Myocyte (in vitro differentiated cells): ENCODE results near the gene PERP. TPM values are rescaled to one million over a fixed set of nuclear protein-coding genes. Genes with fewer than 3 reads are reported as not detected.
"Not testable (repeated sequence)": the region's sequence is repeated elsewhere in the genome, so short reads cannot be mapped to it uniquely, and the experiment has no call there.

Experiments
- DNase-seq: peaks from one replicate; pipeline ENCODE4 v3.0.0-alpha.2; 2012; ENCODE audit warnings: low read depth
- polyA plus RNA-seq: library from polyadenylated mRNA; unstranded; fragments of >200 nt; gene quantifications from one replicate; pipeline ENCODE4 v1.2.1, GENCODE V29; 2012; ENCODE audit warnings: missing spikeins
- total RNA-seq: library from RNA; depleted of rRNA; stranded (reverse); fragments of >200 nt; gene quantifications from 2 replicates; pipeline ENCODE4 v1.2.3, GENCODE V29; 2014

Gene PERP
- total RNA-seq = 0.42 and 0.70 TPM in 2 replicates
- 0.62 TPM for polyA plus RNA-seq

- peak; percentile 49 for DNase-seq
Observed at GRCh38 chr6:138107078-138107751, at the start of gene PERP. PERP (minus strand) TSS chr6:138107419; CDS start chr6:138107340, 79 bp downstream.

- no peak for DNase-seq
Observed at GRCh38 chr6:138155443-138155842, 48.2 kb upstream of the PERP start.

GRCh38 chr6:138146544-138146943 lies 39.3 kb upstream of the PERP start:
- DNase-seq = no peak

- no peak for DNase-seq
Observed at GRCh38 chr6:138145402-138145801, 38.2 kb upstream of the PERP start.

GRCh38 chr6:138142806-138143205 lies 35.6 kb upstream of the PERP start:
- DNase-seq = no peak

- no peak for DNase-seq
Observed at GRCh38 chr6:138129190-138129589, 22.0 kb upstream of the PERP start.

GRCh38 chr6:138128096-138128495 lies 20.9 kb upstream of the PERP start:
- DNase-seq = no peak

GRCh38 chr6:138124096-138124495 lies 16.9 kb upstream of the PERP start:
- no peak for DNase-seq

GRCh38 chr6:138119976-138120375 lies 12.8 kb upstream of the PERP start:
- no peak for DNase-seq

GRCh38 chr6:138119229-138119628 lies 12.0 kb upstream of the PERP start:
- not testable (repeated sequence) for DNase-seq

GRCh38 chr6:138117376-138117914 lies 10.2 kb upstream of the PERP start:
- DNase-seq = no peak

- DNase-seq = no peak
Observed at GRCh38 chr6:138116661-138116999, 9.4 kb upstream of the PERP start.

GRCh38 chr6:138115877-138116660 lies 8.8 kb upstream of the PERP start:
- DNase-seq = peak; percentile 74

GRCh38 chr6:138115201-138115600 lies 8.0 kb upstream of the PERP start:
- peak; percentile 10 for DNase-seq

- DNase-seq = no peak
Observed at GRCh38 chr6:138113588-138114210, 6.5 kb upstream of the PERP start.

- DNase-seq = no peak
Observed at GRCh38 chr6:138110229-138110628, 3.0 kb upstream of the PERP start.

GRCh38 chr6:138109042-138109997 lies 2.1 kb upstream of the PERP start:
- peak; percentile 66 for DNase-seq

GRCh38 chr6:138107752-138108592 lies 753 bp upstream of the PERP start:
- DNase-seq = no peak

GRCh38 chr6:138106665-138107077 lies 548 bp downstream of the PERP start:
- no peak for DNase-seq
